Measurements from ENCODE around the gene CNGA2.
"Not testable (repeated sequence)": the region's sequence is repeated elsewhere in the genome, so short reads cannot be mapped to it uniquely, and the experiment has no call there.

Gene CNGA2

DNA sequence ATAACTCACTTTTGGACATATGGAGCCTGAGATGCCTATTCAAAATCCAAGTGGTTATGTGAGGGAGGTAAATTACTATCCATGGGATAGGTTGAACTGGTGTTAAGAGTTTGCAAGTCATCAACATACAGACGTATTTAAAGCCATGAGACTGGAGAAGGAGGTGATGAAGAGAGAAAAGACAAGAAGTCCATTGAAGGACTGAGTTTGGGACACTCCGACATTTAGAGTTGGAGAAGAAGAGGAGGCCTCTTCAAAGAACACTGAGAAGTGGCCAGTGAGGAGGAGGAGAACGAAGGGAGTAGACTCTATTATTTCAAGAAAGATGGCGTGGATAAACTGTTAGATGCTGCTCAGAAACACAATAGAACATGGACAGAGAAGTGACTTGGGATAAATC lies at the start of gene CNGA2:
Gene CNGA2 (plus strand): TSS at position 301 of the 400 bp plus-strand sequence. CDS start 3,738 bp downstream, outside the sequence.
- intact Hi-C loops (cut with micrococcal nuclease), result no loop called here
- no peaks in the 10 kb centered on the region for H3K36me3 Mint-ChIP-seq (ENCODE audit: low read depth)

GRCh38 chrX:151687635-151688034 lies 46.9 kb upstream of the CNGA2 start:
- intact Hi-C loops (cut with micrococcal nuclease), result no loop called here
- peaks cover 2% of the 10 kb centered on the region for H3K27me3 Mint-ChIP-seq
- H3K4me1 Mint-ChIP-seq (ENCODE audit: low read depth), result no peaks in the 10 kb centered on the region
- no peaks in the 10 kb centered on the region for H3K9me3 Mint-ChIP-seq
- H3K27ac Mint-ChIP-seq, result no peak overlapping the region
- no peak overlapping the region for H3K4me3 Mint-ChIP-seq
- no peaks in the 10 kb centered on the region for H3K36me3 Mint-ChIP-seq (ENCODE audit: low read depth)

More for the DNA sequence above, at the start of gene CNGA2:
- Mint-ChIP-seq H3K4me3 (no peak within 1 kb of the TSS), H3K9me3 (no peaks in the 10 kb centered on the region), H3K4me1 (ENCODE audit: low read depth) (no peaks in the 10 kb centered on the region), H3K27ac (no peak within 1 kb of the TSS), H3K27me3 (peaks cover 7% of the 10 kb centered on the region)

DNA sequence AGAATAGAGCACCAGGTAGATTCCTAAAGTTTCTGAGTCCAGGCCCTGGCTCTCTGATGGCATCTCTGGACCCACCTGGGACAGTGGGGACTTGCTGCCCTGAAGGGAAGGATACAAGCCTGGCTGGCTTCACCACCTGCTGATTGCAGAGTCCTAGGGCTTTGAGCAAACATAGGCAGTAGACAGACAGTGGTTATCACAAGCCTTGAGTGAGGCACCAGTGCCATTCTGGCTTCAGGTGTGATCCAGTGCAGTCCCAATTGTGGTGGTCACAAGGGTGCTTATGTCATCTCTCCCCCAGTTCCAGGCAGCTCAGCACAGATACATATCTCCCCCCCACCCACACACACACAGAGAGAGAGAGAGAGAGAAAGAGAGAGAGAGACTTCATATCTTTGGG lies 45.9 kb upstream of the CNGA2 start:
- Mint-ChIP-seq H3K9me3 (no peaks in the 10 kb centered on the region), H3K4me1 (ENCODE audit: low read depth) (no peaks in the 10 kb centered on the region), H3K4me3 (no peak overlapping the region), H3K27ac (no peak overlapping the region), H3K27me3 (peaks cover 7% of the 10 kb centered on the region), H3K36me3 (ENCODE audit: low read depth) (no peaks in the 10 kb centered on the region)
- intact Hi-C loops (cut with micrococcal nuclease), result no loop called here

- no peaks in the 10 kb centered on the region for H3K4me1 Mint-ChIP-seq (ENCODE audit: low read depth)
- H3K36me3 Mint-ChIP-seq (ENCODE audit: low read depth), result no peaks in the 10 kb centered on the region
- peaks cover 27% of the 10 kb centered on the region for H3K27me3 Mint-ChIP-seq
- H3K9me3 Mint-ChIP-seq, result no peaks in the 10 kb centered on the region
- H3K27ac Mint-ChIP-seq, result no peak overlapping the region
- H3K4me3 Mint-ChIP-seq, result no peak overlapping the region
- intact Hi-C loops (cut with micrococcal nuclease), result no loop called here
These were observed 41.7 kb upstream of the CNGA2 start for GRCh38 chrX:151692825-151693224.

- intact Hi-C loops (cut with micrococcal nuclease), result no loop called here
- no peaks in the 10 kb centered on the region for H3K36me3 Mint-ChIP-seq (ENCODE audit: low read depth)
- peaks cover 27% of the 10 kb centered on the region for H3K27me3 Mint-ChIP-seq
- H3K9me3 Mint-ChIP-seq, result no peaks in the 10 kb centered on the region
- H3K4me1 Mint-ChIP-seq (ENCODE audit: low read depth), result no peaks in the 10 kb centered on the region
- H3K27ac Mint-ChIP-seq, result no peak overlapping the region
- no peak overlapping the region for H3K4me3 Mint-ChIP-seq
These were observed 40.4 kb upstream of the CNGA2 start for GRCh38 chrX:151694121-151694520.

- intact Hi-C loops (cut with micrococcal nuclease), result no loop called here
- no peaks in the 10 kb centered on the region for H3K4me1 Mint-ChIP-seq (ENCODE audit: low read depth)
- H3K36me3 Mint-ChIP-seq (ENCODE audit: low read depth), result no peaks in the 10 kb centered on the region
- H3K4me3 Mint-ChIP-seq, result no peak within 1 kb of the TSS
- H3K27me3 Mint-ChIP-seq, result peaks cover 27% of the 10 kb centered on the region
- H3K9me3 Mint-ChIP-seq, result no peaks in the 10 kb centered on the region
- H3K27ac Mint-ChIP-seq, result no peak within 1 kb of the TSS
These were observed 39.6 kb upstream of the CNGA2 start, which contains the start of gene PRRG3 for GRCh38 chrX:151694661-151695582. TSS of gene PRRG3 (plus strand) at chrX:151695458. CDS start at chrX:151698815, 3,357 bp downstream.

- H3K27ac Mint-ChIP-seq, result no peak overlapping the region
- H3K27me3 Mint-ChIP-seq, result peaks cover 27% of the 10 kb centered on the region
- H3K36me3 Mint-ChIP-seq (ENCODE audit: low read depth), result no peaks in the 10 kb centered on the region
- intact Hi-C loops (cut with micrococcal nuclease), result no loop called here
- H3K4me3 Mint-ChIP-seq, result no peak overlapping the region
- no peaks in the 10 kb centered on the region for H3K4me1 Mint-ChIP-seq (ENCODE audit: low read depth)
- no peaks in the 10 kb centered on the region for H3K9me3 Mint-ChIP-seq
These were observed 38.8 kb upstream of the CNGA2 start for GRCh38 chrX:151695583-151696340.

- H3K9me3 Mint-ChIP-seq; H3K4me1 Mint-ChIP-seq (ENCODE audit: low read depth); H3K27ac Mint-ChIP-seq; H3K4me3 Mint-ChIP-seq; intact Hi-C loops (cut with micrococcal nuclease); H3K36me3 Mint-ChIP-seq (ENCODE audit: low read depth): not testable (repeated sequence)
- H3K27me3 Mint-ChIP-seq, result peaks cover 29% of the 10 kb centered on the region
These were observed 37.5 kb upstream of the CNGA2 start for GRCh38 chrX:151697082-151697481.

DNA sequence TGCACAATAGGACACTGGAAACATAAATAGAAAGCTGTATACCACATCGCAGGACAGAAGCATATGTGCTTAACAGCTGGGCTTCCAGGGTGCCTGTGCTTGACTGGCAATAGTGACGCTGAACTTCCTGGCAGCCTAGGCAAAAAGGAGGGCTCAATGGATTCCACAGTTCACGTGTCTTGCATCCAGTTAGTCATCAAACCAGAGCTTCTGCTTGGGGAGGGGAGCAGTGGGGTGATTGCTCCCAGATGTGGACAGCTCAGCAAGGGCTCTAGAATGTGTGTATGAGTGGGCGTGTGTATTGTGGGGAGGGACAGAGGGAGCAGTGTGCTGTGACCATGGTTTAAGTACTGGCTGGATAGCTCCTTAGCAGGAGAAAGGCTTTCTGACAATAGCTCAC lies 37.0 kb upstream of the CNGA2 start:
- no peak overlapping the region for H3K27ac Mint-ChIP-seq
- H3K27me3 Mint-ChIP-seq, result peaks cover 29% of the 10 kb centered on the region
- H3K36me3 Mint-ChIP-seq (ENCODE audit: low read depth), result no peaks in the 10 kb centered on the region
- intact Hi-C loops (cut with micrococcal nuclease), result no loop called here
- H3K4me3 Mint-ChIP-seq, result no peak overlapping the region
- H3K4me1 Mint-ChIP-seq (ENCODE audit: low read depth), result no peaks in the 10 kb centered on the region
- no peaks in the 10 kb centered on the region for H3K9me3 Mint-ChIP-seq

- intact Hi-C loops (cut with micrococcal nuclease), result no loop called here
- H3K27me3 Mint-ChIP-seq, result peaks cover 25% of the 10 kb centered on the region
- no peak overlapping the region for H3K27ac Mint-ChIP-seq
- H3K9me3 Mint-ChIP-seq, result no peaks in the 10 kb centered on the region
- H3K36me3 Mint-ChIP-seq (ENCODE audit: low read depth), result no peaks in the 10 kb centered on the region
- H3K4me1 Mint-ChIP-seq (ENCODE audit: low read depth), result no peaks in the 10 kb centered on the region
- H3K4me3 Mint-ChIP-seq, result no peak overlapping the region
These were observed 36.1 kb upstream of the CNGA2 start for GRCh38 chrX:151698485-151698884.

- H3K4me3 Mint-ChIP-seq, result no peak overlapping the region
- H3K27ac Mint-ChIP-seq, result no peak overlapping the region
These were observed 34.8 kb upstream of the CNGA2 start for GRCh38 chrX:151699746-151700145.

GRCh38 chrX:151700581-151700980 lies 34.0 kb upstream of the CNGA2 start:
- intact Hi-C loops (cut with micrococcal nuclease), result no loop called here
- H3K36me3 Mint-ChIP-seq (ENCODE audit: low read depth), result no peaks in the 10 kb centered on the region
- H3K9me3 Mint-ChIP-seq, result no peaks in the 10 kb centered on the region
- H3K4me3 Mint-ChIP-seq, result no peak overlapping the region
- no peaks in the 10 kb centered on the region for H3K4me1 Mint-ChIP-seq (ENCODE audit: low read depth)
- no peak overlapping the region for H3K27ac Mint-ChIP-seq
- H3K27me3 Mint-ChIP-seq, result peaks cover 11% of the 10 kb centered on the region

More at GRCh38 chrX:151699746-151700145, 34.8 kb upstream of the CNGA2 start:
- Mint-ChIP-seq H3K36me3 (ENCODE audit: low read depth) (no peaks in the 10 kb centered on the region), H3K4me1 (ENCODE audit: low read depth) (no peaks in the 10 kb centered on the region), H3K27me3 (peaks cover 15% of the 10 kb centered on the region), H3K9me3 (no peaks in the 10 kb centered on the region)
- intact Hi-C loops (cut with micrococcal nuclease), result no loop called here

- intact Hi-C loops (cut with micrococcal nuclease), result no loop called here
- no peaks in the 10 kb centered on the region for H3K4me1 Mint-ChIP-seq (ENCODE audit: low read depth)
- H3K27me3 Mint-ChIP-seq, result peaks cover 6% of the 10 kb centered on the region
- no peak overlapping the region for H3K27ac Mint-ChIP-seq
- no peaks in the 10 kb centered on the region for H3K9me3 Mint-ChIP-seq
- no peaks in the 10 kb centered on the region for H3K36me3 Mint-ChIP-seq (ENCODE audit: low read depth)
- H3K4me3 Mint-ChIP-seq, result no peak overlapping the region
These were observed 33.5 kb upstream of the CNGA2 start for GRCh38 chrX:151701071-151701470.

DNA sequence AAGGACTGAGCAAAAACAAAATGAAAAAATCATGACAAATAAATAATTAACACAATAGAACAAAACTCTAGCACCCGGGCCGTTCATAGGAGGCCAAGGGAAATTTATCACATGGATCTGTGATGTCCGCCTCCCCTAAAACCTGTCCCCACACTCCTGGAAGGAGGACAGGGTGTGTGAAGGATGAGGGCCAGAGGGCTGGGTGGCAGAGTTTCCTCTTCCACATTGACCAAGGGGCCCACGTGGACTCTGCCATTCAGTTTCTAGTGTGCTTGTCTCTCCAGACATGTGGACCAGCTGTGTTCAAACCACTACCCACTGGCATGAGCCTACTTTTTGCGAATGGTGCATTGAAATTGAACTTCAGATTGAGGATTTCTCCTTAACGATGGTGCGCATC lies 33.0 kb upstream of the CNGA2 start:
- intact Hi-C loops (cut with micrococcal nuclease), result no loop called here

More for the DNA sequence above, 33.0 kb upstream of the CNGA2 start:
- H3K27me3 Mint-ChIP-seq, result peaks cover 4% of the 10 kb centered on the region
- no peaks in the 10 kb centered on the region for H3K36me3 Mint-ChIP-seq (ENCODE audit: low read depth)
- no peaks in the 10 kb centered on the region for H3K9me3 Mint-ChIP-seq
- no peaks in the 10 kb centered on the region for H3K4me1 Mint-ChIP-seq (ENCODE audit: low read depth)
- no peak overlapping the region for H3K27ac Mint-ChIP-seq
- H3K4me3 Mint-ChIP-seq, result no peak overlapping the region

Measured in dendritic cell treated with granulocyte-macrophage colony-stimulating factor and Interleukin-4, amounts not matched to agents 40 ng/mL and 50 ng/mL, for 4 days (primary cell).